ENCODE results near the gene ZNF365. TPM values are rescaled to one million over a fixed set of nuclear protein-coding genes. Genes with fewer than 3 reads are reported as not detected.

ZNF365 gene
- total RNA-seq, 1 experiment from 2014 or later = 1.8 TPM

GRCh38 chr10:62333135-62333889, 40.9 kb upstream of the ZNF365 start (continued):
- TF ChIP-seq REST (IDR thresholded peaks at IDR 0.05; ENCODE audit: low read depth) = no peak
- TF ChIP-seq SIN3A (IDR thresholded peaks at IDR 0.05; ENCODE audit: low read depth) = no peak
- no peak for TF ChIP-seq EZH2phosphoT487 (IDR thresholded peaks at IDR 0.05; ENCODE audit: borderline replicate concordance)

- H3K36me3 ChIP-seq (ENCODE audit: control insufficient read depth in 1 of 2, insufficient read depth in 2 of 2, low read length in 2 of 2) = no peaks in the 10 kb centered on the region
- H4K20me1 ChIP-seq (ENCODE audit: insufficient read depth) = no peaks in the 10 kb centered on the region
- no peaks in the 10 kb centered on the region for H3K27me3 ChIP-seq (ENCODE audit: insufficient read depth, low read length)
- no TSS peak for BruUV-seq (replicated peaks)
- no peak for ATAC-seq
- 0 out of 4 replicates have a peak, but pooled peaks cover 0 to 3% of the 10 kb centered on the region in 2 experiments for H3K4me1 ChIP-seq (ENCODE audit: control insufficient read depth in 1 of 2, insufficient read depth in 2 of 2, low read length in 2 of 2)
- H3K27ac ChIP-seq (ENCODE audit: low read depth, low read length) = no peak overlapping the region
- no peak overlapping the region for H3K9ac ChIP-seq (ENCODE audit: low read length)
- H3K4me3 ChIP-seq (replicated peaks in 1 of 2; ENCODE audit: low read depth in 1 of 2, low read length in 2 of 2) = no peak overlapping the region
- ChIA-PET RAD21 (ENCODE audit: low non-redundant PET in 1 of 2, low total read pairs in 2 of 2, uncharacterized antibody in 2 of 2, unreplicated experiment in 2 of 2) (no interaction called here), POLR2A (no interaction called here), CTCF (no interaction called here)
- no peak overlapping the region for H2AFZ ChIP-seq (ENCODE audit: low read depth, low read length, poor library complexity, severe bottlenecking)
- DNase-seq (ENCODE audit: low read depth, low spot score) = no peak
- no peak for TF ChIP-seq ZNF274 (IDR thresholded peaks at IDR 0.05; ENCODE audit: low read depth, low read length)
- TF ChIP-seq POLR2AphosphoS5 (IDR thresholded peaks at IDR 0.05; ENCODE audit: low read depth, low read length) = no peak
- no peak for TF ChIP-seq EZH2 (IDR thresholded peaks at IDR 0.05)
- no peak for TF ChIP-seq CEBPB (IDR thresholded peaks at IDR 0.05; ENCODE audit: low read depth)
- TF ChIP-seq ZBTB33 (IDR thresholded peaks at IDR 0.05; ENCODE audit: extremely low read depth, insufficient replicate concordance, low read length) = no peak
- no peak for TF ChIP-seq POLR2A (IDR thresholded peaks at IDR 0.05; ENCODE audit: borderline replicate concordance, extremely low read depth, insufficient read depth, insufficient read length)
- TF ChIP-seq MAX (IDR thresholded peaks at IDR 0.05) = no peak
- no peak for TF ChIP-seq EZH2phosphoT487 (IDR thresholded peaks at IDR 0.05; ENCODE audit: borderline replicate concordance)
- H3K9me3 ChIP-seq (ENCODE audit: control insufficient read depth in 1 of 2, insufficient read depth in 1 of 2, low read depth in 1 of 2, low read length in 2 of 2) = peaks cover 6 to 9% of the 10 kb centered on the region in 2 experiments; a peak in 3 of 4 replicates
- H3K9me2 ChIP-seq (ENCODE audit: insufficient read depth) = no peaks in the 10 kb centered on the region
- H3K79me2 ChIP-seq (ENCODE audit: insufficient read depth, low read length) = no peaks in the 10 kb centered on the region
- no peak overlapping the region for H3K4me2 ChIP-seq (ENCODE audit: low read length)
- intact Hi-C loops (cut with micrococcal nuclease) = no loop called here
These were observed 40.0 kb upstream of the ZNF365 start for GRCh38 chr10:62333988-62334682.

Measured in HCT116 (cell line).